HG03060 (cell line): Measurements from ENCODE around the gene BCDIN3D.
"Not testable (repeated sequence)": the region's sequence is repeated elsewhere in the genome, so short reads cannot be mapped to it uniquely, and the experiment has no call there.

Source experiments
- ATAC-seq: cut with Tn5 transposase; IDR thresholded peaks from one replicate; pipeline ENCODE4 v1.9.1; 2021; ENCODE audit warnings: low read depth, moderate number of reproducible peaks; ENCODE audit not compliant: unreplicated experiment

Gene BCDIN3D, protein sequence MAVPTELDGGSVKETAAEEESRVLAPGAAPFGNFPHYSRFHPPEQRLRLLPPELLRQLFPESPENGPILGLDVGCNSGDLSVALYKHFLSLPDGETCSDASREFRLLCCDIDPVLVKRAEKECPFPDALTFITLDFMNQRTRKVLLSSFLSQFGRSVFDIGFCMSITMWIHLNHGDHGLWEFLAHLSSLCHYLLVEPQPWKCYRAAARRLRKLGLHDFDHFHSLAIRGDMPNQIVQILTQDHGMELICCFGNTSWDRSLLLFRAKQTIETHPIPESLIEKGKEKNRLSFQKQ

GRCh38 chr12:49842519-49843352 lies at the start of gene BCDIN3D:
BCDIN3D (minus strand) TSS chr12:49843106; CDS start chr12:49843087, 19 bp downstream.
- ATAC-seq: peak; percentile 54

- no peak for ATAC-seq
Measured at GRCh38 chr12:49892084-49892731, 49.3 kb upstream of the BCDIN3D start.

DNA sequence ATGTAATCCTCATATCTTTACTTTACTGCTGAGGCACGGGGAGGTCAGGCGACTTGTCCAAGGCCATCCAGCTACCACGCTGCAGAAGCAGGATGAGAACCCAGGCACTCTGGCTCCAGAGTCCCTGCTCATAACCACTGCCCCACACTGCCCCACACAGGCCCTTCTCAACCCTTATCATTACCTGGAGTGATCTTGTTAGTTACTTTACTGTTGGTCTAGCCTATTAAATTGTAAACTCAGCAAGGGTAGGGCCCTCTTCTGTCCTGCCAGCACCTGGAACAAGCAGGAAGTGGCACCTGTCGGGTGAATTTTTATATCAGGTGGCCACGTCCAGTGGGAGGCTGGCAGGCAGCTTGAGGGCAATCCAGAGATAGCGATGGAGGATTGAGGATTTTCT lies 48.6 kb upstream of the BCDIN3D start:
- ATAC-seq: no peak

DNA sequence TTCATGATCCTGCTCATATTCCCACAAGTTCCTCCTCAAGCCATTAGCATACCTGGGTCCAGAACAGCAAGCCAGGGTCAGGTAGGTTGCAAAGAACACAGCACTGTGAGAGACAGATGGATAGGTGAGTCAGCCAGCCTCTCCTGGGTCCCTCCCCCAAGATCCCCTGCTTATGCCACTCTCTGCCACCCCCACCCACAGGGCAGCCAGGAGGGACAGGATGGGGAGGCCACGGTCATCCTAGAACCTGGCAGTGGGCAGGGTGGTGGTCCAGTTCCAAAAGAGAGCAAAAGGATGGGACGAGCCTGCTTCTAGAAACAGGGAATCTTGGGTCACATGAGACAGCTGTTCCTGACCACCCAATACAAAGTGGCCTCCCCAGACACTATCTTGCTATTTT lies 48.1 kb upstream of the BCDIN3D start:
- no peak for ATAC-seq

- ATAC-seq: no peak
Measured at GRCh38 chr12:49890096-49890461, 47.2 kb upstream of the BCDIN3D start.

DNA sequence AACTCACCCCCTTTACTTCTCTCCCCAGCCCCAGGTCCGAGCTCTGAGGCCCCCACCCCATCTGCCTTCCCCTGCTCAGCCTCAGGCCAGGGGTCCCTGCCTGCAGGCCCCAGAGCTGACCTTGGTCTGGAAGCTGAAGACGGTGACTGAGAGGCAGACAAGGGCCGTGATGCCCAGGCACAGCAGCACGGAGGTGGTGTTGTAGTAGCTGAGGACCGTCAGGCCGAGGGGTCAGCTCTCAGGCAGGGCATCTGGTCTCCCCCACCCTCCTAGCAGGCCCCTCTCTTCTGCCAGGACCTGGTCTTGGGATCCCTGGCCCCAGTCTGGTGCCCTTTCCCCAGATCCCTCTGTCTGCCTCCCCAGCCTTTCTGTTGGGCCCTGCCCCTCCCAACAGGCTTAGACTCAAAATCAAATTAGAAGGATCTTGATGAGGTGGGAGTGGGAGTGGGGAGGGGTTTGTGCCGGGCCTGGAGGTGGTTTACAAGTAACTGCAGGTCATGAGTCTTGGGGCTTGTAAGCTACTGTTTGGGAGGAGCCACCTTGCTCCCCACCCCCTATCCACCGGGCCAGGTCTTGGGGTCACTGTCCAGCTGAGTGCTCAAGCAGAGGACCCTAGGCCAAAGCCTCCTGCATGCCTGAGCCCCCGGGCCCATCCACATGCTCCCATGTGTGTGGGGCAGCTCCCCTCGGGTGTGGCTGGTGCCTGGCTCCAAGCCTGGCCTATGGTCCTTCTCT lies 46.6 kb upstream of the BCDIN3D start:
- no peak for ATAC-seq

DNA sequence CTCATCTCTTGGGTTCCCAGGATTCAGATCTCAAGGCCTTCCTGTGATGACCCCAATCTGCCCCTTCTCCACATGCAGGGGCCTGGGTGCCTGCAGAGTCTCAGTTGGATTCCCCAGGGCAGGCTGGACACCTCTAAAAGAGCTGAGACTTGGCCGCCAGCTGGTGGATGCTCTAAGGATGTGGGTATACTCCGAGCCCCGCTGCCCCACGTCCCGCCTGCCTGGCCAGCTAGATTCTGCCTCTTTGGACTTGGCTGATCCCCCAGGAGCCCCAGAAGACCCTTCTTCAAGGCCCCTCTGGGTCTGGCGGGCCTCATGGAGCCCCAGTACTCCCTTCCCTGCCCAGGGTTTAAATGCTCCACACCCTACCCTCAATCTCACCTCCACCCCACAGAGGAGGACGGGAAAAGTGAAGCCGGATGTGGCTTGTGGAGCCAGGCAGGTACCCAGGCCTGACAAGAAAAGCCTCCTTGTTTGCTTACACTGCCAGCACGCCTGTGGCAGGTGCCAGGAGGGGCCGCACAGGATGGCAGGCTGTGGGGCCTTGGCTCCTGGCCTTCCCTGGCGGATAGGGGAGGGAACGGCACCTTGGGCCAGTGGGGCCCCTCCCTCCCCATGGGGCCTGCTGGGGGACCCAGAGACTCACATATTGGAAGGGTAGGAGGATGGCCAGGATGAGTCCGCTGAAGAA lies 45.7 kb upstream of the BCDIN3D start:
- no peak for ATAC-seq

- ATAC-seq: no peak
Measured at GRCh38 chr12:49887536-49888401, 44.9 kb upstream of the BCDIN3D start.

DNA sequence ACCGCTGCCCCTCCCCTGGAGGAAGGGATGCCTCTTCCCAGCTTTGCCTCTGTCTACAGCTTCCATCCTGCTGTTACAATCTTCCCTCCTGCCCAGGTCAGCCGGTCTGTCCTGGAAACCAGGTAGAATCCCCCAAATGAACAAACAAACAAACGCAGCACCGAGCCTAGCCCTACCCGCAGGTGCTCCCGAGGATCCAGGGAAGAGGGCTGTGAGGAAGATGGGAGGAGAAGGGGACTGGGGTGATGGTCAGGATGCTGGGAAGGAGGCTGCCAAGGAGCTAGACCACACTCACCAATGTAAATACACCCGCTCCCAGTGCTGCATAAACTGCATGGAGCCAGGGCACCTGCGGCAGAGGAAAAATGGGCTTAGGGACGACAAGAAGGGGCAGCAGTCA lies 44.2 kb upstream of the BCDIN3D start:
- no peak for ATAC-seq

- ATAC-seq: no peak
Measured at GRCh38 chr12:49885663-49886461, 43.0 kb upstream of the BCDIN3D start.

GRCh38 chr12:49885118-49885517 lies 42.2 kb upstream of the BCDIN3D start:
- no peak for ATAC-seq

- no peak for ATAC-seq
Measured at GRCh38 chr12:49882851-49883464, 40.1 kb upstream of the BCDIN3D start.

- ATAC-seq: no peak
Measured at GRCh38 chr12:49882248-49882850, 39.4 kb upstream of the BCDIN3D start.

GRCh38 chr12:49881415-49882247 lies 38.7 kb upstream of the BCDIN3D start:
- ATAC-seq: no peak

- no peak for ATAC-seq
Measured at GRCh38 chr12:49880756-49881414, 38.0 kb upstream of the BCDIN3D start.

GRCh38 chr12:49879065-49879464 lies 36.2 kb upstream of the BCDIN3D start:
- ATAC-seq: not testable (repeated sequence)
